Right ventricle myocardium superior (tissue), 1 donor: Measurements from ENCODE around the gene ZBTB20. TPM values are rescaled to one million over a fixed set of nuclear protein-coding genes. Genes with fewer than 3 reads are reported as not detected.

Experiments
- ATAC-seq: fragments of 200-7000 bp; cut with Tn5 transposase; one replicate; pipeline ENCODE4 v1.9.1; 2020; ENCODE audit warnings: mild to moderate bottlenecking; ENCODE audit not compliant: poor library complexity
- DNase-seq: peaks from one replicate; pipeline ENCODE4 v3.0.0-alpha.2; 2020
- intact Hi-C: fragments of 100-400 bp; cut with DNase I; formaldehyde crosslinking; loops from one replicate; pipeline ENCODE4 v1.11.2; 2022
- total RNA-seq: library from RNA; stranded (reverse); fragmentation: NEBNext Ultra II Directional; extraction: Animal tissue kit (Norgen Biotek cat#: 25700); gene quantifications from one replicate; pipeline ENCODE4 v1.2.1, GENCODE V29; 2021
- donor health status: DM: no; HTN: yes; CAD: no; lungs with severe emphysema.

Gene ZBTB20
- total RNA-seq, 1 donor from 2014 or later = 53.4 TPM

- intact Hi-C loops = no loop called here
- DNase-seq (no peak), ATAC-seq (no peak)
These were observed 428.2 kb downstream of the ZBTB20 start for GRCh38 chr3:114718898-114719210.

- DNase-seq (no peak), ATAC-seq (peak; percentile 59)
- intact Hi-C loops = no loop called here
These were observed 428.8 kb downstream of the ZBTB20 start for GRCh38 chr3:114718071-114718897.

GRCh38 chr3:114716916-114717315, 430.2 kb downstream of the ZBTB20 start:
- intact Hi-C loops = no loop called here

GRCh38 chr3:114716126-114716525, 431.0 kb downstream of the ZBTB20 start:
- DNase-seq = no peak
- intact Hi-C loops = no loop called here
- no peak for ATAC-seq

More at GRCh38 chr3:114716916-114717315, 430.2 kb downstream of the ZBTB20 start:
- ATAC-seq (no peak), DNase-seq (no peak)

- intact Hi-C loops = no loop called here
- ATAC-seq = no peak
- DNase-seq = no peak
These were observed 432.1 kb downstream of the ZBTB20 start for GRCh38 chr3:114714957-114715460.

- DNase-seq (no peak), ATAC-seq (peak; percentile 8)
- intact Hi-C loops = no loop called here
These were observed 432.9 kb downstream of the ZBTB20 start for GRCh38 chr3:114714237-114714636.

- intact Hi-C loops = no loop called here
- ATAC-seq (peak; percentile 67), DNase-seq (no peak)
These were observed 434.2 kb downstream of the ZBTB20 start for GRCh38 chr3:114712728-114713492.

GRCh38 chr3:114711321-114711886, 435.7 kb downstream of the ZBTB20 start:
- intact Hi-C loops = no loop called here
- DNase-seq (no peak), ATAC-seq (no peak)

GRCh38 chr3:114709102-114709501, 438.0 kb downstream of the ZBTB20 start:
- intact Hi-C loops = no loop called here
- ATAC-seq (no peak), DNase-seq (no peak)

- no peak for DNase-seq
- ATAC-seq = peak; percentile 35
- intact Hi-C loops = no loop called here
These were observed 439.7 kb downstream of the ZBTB20 start for GRCh38 chr3:114707252-114707860.

- intact Hi-C loops = no loop called here
These were observed 440.4 kb downstream of the ZBTB20 start for GRCh38 chr3:114706591-114707232.

GRCh38 chr3:114700637-114701234, 446.4 kb downstream of the ZBTB20 start:
- DNase-seq = no peak
- ATAC-seq = no peak
- intact Hi-C loops = no loop called here

More at GRCh38 chr3:114706591-114707232, 440.4 kb downstream of the ZBTB20 start:
- ATAC-seq = peak; percentile 78
- DNase-seq = no peak

GRCh38 chr3:114698146-114699105, 448.7 kb downstream of the ZBTB20 start:
- ATAC-seq = peak; percentile 11

GRCh38 chr3:114697401-114697800, 449.7 kb downstream of the ZBTB20 start:
- ATAC-seq (peak; percentile 72), DNase-seq (no peak)
- intact Hi-C loops = no loop called here

More at GRCh38 chr3:114698146-114699105, 448.7 kb downstream of the ZBTB20 start:
- no peak for DNase-seq
- intact Hi-C loops = no loop called here

GRCh38 chr3:114694251-114694650, 452.8 kb downstream of the ZBTB20 start:
- DNase-seq (no peak), ATAC-seq (no peak)
- intact Hi-C loops = no loop called here

GRCh38 chr3:114691871-114692270, 455.2 kb downstream of the ZBTB20 start:
- intact Hi-C loops = no loop called here

GRCh38 chr3:114690911-114691310, 456.2 kb downstream of the ZBTB20 start:
- intact Hi-C loops = no loop called here

More at GRCh38 chr3:114691871-114692270, 455.2 kb downstream of the ZBTB20 start:
- ATAC-seq (no peak), DNase-seq (no peak)

More at GRCh38 chr3:114690911-114691310, 456.2 kb downstream of the ZBTB20 start:
- ATAC-seq (no peak), DNase-seq (no peak)
